ENCODE measurements around the gene TMEM242. TPM values are rescaled to one million over a fixed set of nuclear protein-coding genes. Genes with fewer than 3 reads are reported as not detected.

TMEM242 gene
- total RNA-seq, 2 experiments from 2014 or later, result 10.1 to 10.8 TPM

DNA sequence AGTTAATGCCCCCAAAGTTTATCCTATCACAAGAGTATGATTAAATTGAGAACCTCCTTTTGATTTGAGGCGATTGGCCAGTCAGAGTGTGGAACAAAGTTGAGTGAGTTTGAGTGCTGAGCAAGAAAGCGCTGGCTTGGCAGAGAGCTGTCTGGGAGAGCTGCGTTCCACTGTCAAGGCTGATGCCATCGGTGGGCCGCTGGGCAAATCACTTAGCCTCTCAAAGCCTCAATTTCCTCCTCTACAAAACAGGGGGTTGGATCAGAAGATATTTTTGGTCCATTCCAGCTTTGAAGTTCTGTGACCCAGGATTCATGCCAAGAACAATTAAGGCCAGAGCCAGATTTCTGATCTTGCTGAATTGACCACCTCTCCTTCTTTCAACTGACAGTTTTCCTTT lies 60.2 kb downstream of the TMEM242 start:
- ChIA-PET POLR2A (interaction anchor here (1.6 kb wide), 1 partner anchor 11 kb away, joined by 6 read pairs; no protein-coding TSS in a partner anchor), CTCF (interaction anchor here (0.6 kb wide), 1 partner anchor 494 kb away, joined by 3 read pairs; no protein-coding TSS in a partner anchor)
- Mint-ChIP-seq H3K27me3 (peaks cover 3% of the 10 kb centered on the region), H3K4me1 (peaks cover 15% of the 10 kb centered on the region), H3K9me3 (no peaks in the 10 kb centered on the region), H3K36me3 (ENCODE audit: low read depth) (no peaks in the 10 kb centered on the region), H3K4me3 (no peak overlapping the region), H3K27ac (no peak overlapping the region)
- DNase-seq, result no peak

DNA sequence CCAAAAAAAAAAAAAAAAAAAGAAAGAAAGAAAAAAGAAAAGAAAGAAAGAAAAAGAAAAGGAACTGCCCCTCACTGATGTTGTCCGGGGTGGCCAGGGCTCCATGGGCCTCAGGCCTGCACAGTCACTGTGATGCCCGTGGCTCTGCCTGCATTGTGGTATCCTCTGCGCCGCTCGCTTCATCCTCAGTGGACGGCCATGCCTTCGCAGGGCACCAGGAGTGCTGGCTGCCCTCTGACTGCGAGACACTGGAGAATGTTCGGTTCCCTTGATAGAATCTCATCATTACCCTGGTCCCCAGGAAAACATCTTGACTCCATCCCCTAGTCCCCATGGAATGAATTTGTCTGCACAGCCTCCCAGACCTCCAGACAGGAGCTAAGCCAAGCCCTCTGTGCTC lies 61.7 kb downstream of the TMEM242 start:
- H3K9me3 Mint-ChIP-seq, result no peaks in the 10 kb centered on the region
- no peak overlapping the region for H3K4me3 Mint-ChIP-seq
- H3K27me3 Mint-ChIP-seq, result peaks cover 7% of the 10 kb centered on the region
- H3K36me3 Mint-ChIP-seq (ENCODE audit: low read depth), result no peaks in the 10 kb centered on the region
- DNase-seq, result no peak
- ChIA-PET POLR2A (no interaction called here), CTCF (no interaction called here)
- H3K4me1 Mint-ChIP-seq, result peaks cover 15% of the 10 kb centered on the region
- H3K27ac Mint-ChIP-seq, result no peak overlapping the region

DNA sequence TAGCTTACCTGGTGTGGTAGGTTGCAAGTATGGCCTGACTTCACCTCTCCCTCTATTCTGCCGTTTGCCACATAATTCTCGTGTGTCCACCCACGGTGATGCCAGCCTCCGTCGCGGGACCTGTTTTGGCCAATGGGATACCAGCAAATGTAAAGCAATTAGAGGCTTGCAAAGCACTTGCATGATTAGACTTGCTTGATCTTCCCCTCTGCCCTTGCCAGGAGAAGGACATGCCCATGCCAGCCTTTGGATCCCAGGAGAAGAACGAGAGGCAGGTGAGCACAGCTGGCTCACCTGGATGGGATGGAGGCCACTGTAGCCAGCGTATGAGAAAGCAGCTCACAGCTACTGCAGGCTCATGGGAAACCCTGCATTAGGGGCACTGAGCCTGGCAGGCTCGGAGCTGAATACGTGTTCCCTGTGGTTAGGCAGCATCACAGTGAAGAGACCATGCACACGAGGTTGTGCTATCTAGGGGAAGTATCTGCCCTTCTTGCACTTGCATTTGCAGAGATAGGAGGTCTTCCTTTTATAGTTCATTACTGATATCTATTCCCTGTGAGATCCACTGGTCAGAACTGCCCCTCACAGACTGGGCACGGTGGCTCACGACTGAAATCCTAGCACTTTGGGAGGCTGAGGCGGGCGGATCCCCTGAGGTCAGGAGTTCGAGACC lies 62.4 kb downstream of the TMEM242 start:
- H3K36me3 Mint-ChIP-seq (ENCODE audit: low read depth), result no peaks in the 10 kb centered on the region
- ChIA-PET POLR2A (no interaction called here), CTCF (interaction anchor here (0.8 kb wide), 1 partner anchor 73 kb away, joined by 3 read pairs; no protein-coding TSS in a partner anchor)
- H3K27ac Mint-ChIP-seq, result no peak overlapping the region
- DNase-seq, result no peak
- peaks cover 12% of the 10 kb centered on the region for H3K27me3 Mint-ChIP-seq
- H3K4me3 Mint-ChIP-seq, result no peak overlapping the region
- H3K4me1 Mint-ChIP-seq, result peaks cover 15% of the 10 kb centered on the region
- no peaks in the 10 kb centered on the region for H3K9me3 Mint-ChIP-seq

GRCh38 chr6:157259443-157259842 lies 63.9 kb downstream of the TMEM242 start:
- ChIA-PET CTCF (no interaction called here), POLR2A (no interaction called here)
- H3K27ac Mint-ChIP-seq, result peak overlapping the region; percentile 37

DNA sequence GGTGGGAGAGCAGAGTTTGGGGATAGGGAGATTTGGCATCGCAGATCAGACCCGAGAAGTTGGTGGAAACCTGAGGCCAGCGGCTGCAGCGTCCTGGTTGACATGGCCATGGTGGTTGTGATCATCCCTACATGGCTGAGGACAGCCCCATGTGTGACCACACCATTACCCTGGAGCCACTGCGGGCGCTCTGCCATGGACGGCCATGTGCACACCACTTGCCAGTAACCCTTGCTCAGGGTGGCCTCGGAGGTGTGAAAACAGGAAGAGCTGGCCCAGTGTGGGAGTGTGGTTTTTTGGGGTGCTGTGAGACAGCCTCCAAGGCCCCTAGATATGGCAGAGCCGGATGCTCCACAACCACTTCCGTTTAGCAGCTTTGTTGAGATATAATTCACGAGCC lies 64.4 kb downstream of the TMEM242 start:
- no peak overlapping the region for H3K4me3 Mint-ChIP-seq
- H3K27me3 Mint-ChIP-seq, result peaks cover 20% of the 10 kb centered on the region
- POLR2A ChIA-PET, result interaction anchor here (1.0 kb wide), 1 partner anchor 15 kb away, joined by 3 read pairs; no protein-coding TSS in a partner anchor
- CTCF ChIA-PET, result no interaction called here
- peaks cover 17% of the 10 kb centered on the region for H3K4me1 Mint-ChIP-seq
- peak overlapping the region; percentile 37 for H3K27ac Mint-ChIP-seq
- H3K36me3 Mint-ChIP-seq (ENCODE audit: low read depth), result no peaks in the 10 kb centered on the region
- DNase-seq, result peak; percentile 62
- no peaks in the 10 kb centered on the region for H3K9me3 Mint-ChIP-seq

More at GRCh38 chr6:157259443-157259842, 63.9 kb downstream of the TMEM242 start:
- Mint-ChIP-seq H3K4me3 (no peak overlapping the region), H3K4me1 (peaks cover 15% of the 10 kb centered on the region), H3K36me3 (ENCODE audit: low read depth) (no peaks in the 10 kb centered on the region), H3K9me3 (no peaks in the 10 kb centered on the region), H3K27me3 (peaks cover 16% of the 10 kb centered on the region)
- DNase-seq, result no peak

DNA sequence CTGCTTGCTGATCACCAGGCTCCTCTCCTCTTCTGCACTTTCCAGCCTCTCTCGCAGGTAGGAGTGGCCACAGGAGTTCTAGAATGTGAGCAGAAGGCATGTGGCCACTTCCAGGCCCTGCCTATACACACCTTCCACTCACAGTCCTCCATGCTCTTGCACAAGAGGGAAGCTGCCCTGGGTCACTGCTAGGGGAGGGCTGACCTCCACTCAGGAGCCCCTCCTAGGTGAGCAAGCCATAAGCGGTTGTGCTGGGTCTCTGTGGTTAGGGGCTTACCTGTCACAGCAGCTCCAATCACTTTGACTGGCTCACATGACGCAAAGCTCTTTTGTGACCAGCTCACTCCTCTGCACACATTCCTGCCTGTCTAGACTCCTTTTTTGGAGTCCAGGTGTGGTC lies 68.2 kb downstream of the TMEM242 start:
- Mint-ChIP-seq H3K27ac (no peak overlapping the region), H3K4me1 (peaks cover 15% of the 10 kb centered on the region), H3K4me3 (no peak overlapping the region), H3K27me3 (peaks cover 20% of the 10 kb centered on the region), H3K9me3 (no peaks in the 10 kb centered on the region), H3K36me3 (ENCODE audit: low read depth) (no peaks in the 10 kb centered on the region)
- ChIA-PET POLR2A (no interaction called here), CTCF (interaction anchor here (0.9 kb wide), 1 partner anchor 19 kb away, joined by 3 read pairs; no protein-coding TSS in a partner anchor)
- no peak for DNase-seq

GRCh38 chr6:157254538-157254937 lies 68.8 kb downstream of the TMEM242 start:
- H3K4me1 Mint-ChIP-seq, result peaks cover 13% of the 10 kb centered on the region
- H3K27me3 Mint-ChIP-seq, result peaks cover 24% of the 10 kb centered on the region
- POLR2A ChIA-PET, result no interaction called here
- H3K36me3 Mint-ChIP-seq (ENCODE audit: low read depth), result peaks cover under 1% of the 10 kb centered on the region
- H3K27ac Mint-ChIP-seq, result no peak overlapping the region
- DNase-seq, result no peak
- no peak overlapping the region for H3K4me3 Mint-ChIP-seq
- H3K9me3 Mint-ChIP-seq, result no peaks in the 10 kb centered on the region
- CTCF ChIA-PET, result interaction anchor here (0.9 kb wide), 1 partner anchor 19 kb away, joined by 4 read pairs; no protein-coding TSS in a partner anchor

GRCh38 chr6:157253699-157254098 lies 69.6 kb downstream of the TMEM242 start:
- H3K27me3 Mint-ChIP-seq, result peaks cover 26% of the 10 kb centered on the region
- CTCF ChIA-PET, result interaction anchor here (0.7 to 1.2 kb wide), 3 partner anchors 18 to 43 kb away, joined by 3 to 4 read pairs (median 3); no protein-coding TSS in a partner anchor
- POLR2A ChIA-PET, result no interaction called here
- H3K4me3 Mint-ChIP-seq, result no peak overlapping the region
- H3K36me3 Mint-ChIP-seq (ENCODE audit: low read depth), result peaks cover 7% of the 10 kb centered on the region
- no peak for DNase-seq
- peaks cover 4% of the 10 kb centered on the region for H3K4me1 Mint-ChIP-seq
- H3K27ac Mint-ChIP-seq, result no peak overlapping the region
- no peaks in the 10 kb centered on the region for H3K9me3 Mint-ChIP-seq

- H3K27me3 Mint-ChIP-seq, result peaks cover 27% of the 10 kb centered on the region
- H3K4me1 Mint-ChIP-seq, result peaks cover 2% of the 10 kb centered on the region
- H3K27ac Mint-ChIP-seq, result no peak overlapping the region
- CTCF ChIA-PET, result interaction anchor here (1.2 kb wide), 1 partner anchor 30 kb away, joined by 3 read pairs; no protein-coding TSS in a partner anchor
- no peak for DNase-seq
- H3K9me3 Mint-ChIP-seq, result peaks cover 4% of the 10 kb centered on the region
- peaks cover 9% of the 10 kb centered on the region for H3K36me3 Mint-ChIP-seq (ENCODE audit: low read depth)
- POLR2A ChIA-PET, result no interaction called here
- H3K4me3 Mint-ChIP-seq, result no peak overlapping the region
Observed at GRCh38 chr6:157253017-157253416, 70.3 kb downstream of the TMEM242 start.

- Mint-ChIP-seq H3K4me1 (peaks cover 2% of the 10 kb centered on the region), H3K27me3 (peaks cover 24% of the 10 kb centered on the region), H3K36me3 (ENCODE audit: low read depth) (peaks cover 9% of the 10 kb centered on the region), H3K4me3 (no peak overlapping the region), H3K9me3 (peaks cover 4% of the 10 kb centered on the region), H3K27ac (no peak overlapping the region)
- CTCF ChIA-PET, result no interaction called here
- DNase-seq, result no peak
- POLR2A ChIA-PET, result no interaction called here
Observed at GRCh38 chr6:157251586-157252247, 71.6 kb downstream of the TMEM242 start.

DNA sequence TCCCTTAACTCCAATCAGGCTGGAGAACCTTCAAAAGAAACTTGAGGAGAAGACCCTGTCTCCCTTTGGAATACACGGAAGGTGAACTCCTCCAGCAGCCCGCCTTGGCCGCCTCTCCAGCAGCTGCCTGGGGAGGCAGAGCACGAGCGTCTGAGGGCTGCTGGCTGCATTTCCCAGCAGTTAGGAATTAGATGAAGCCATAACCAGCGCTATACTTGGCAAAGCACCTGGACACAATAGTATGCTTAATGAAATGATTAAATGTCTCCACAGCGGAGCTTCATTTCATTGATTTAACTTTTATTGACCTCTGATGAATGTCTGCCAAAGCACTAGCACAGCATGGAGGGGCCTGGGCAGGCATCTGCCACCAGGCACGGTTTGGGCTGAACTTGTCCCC lies 73.5 kb downstream of the TMEM242 start:
- ChIA-PET POLR2A (no interaction called here), CTCF (no interaction called here)
- H3K4me3 Mint-ChIP-seq, result no peak overlapping the region
- H3K27me3 Mint-ChIP-seq, result peaks cover 15% of the 10 kb centered on the region
- H3K4me1 Mint-ChIP-seq, result peaks cover 2% of the 10 kb centered on the region
- H3K9me3 Mint-ChIP-seq, result peaks cover 4% of the 10 kb centered on the region
- H3K27ac Mint-ChIP-seq, result no peak overlapping the region
- DNase-seq, result no peak
- peaks cover 9% of the 10 kb centered on the region for H3K36me3 Mint-ChIP-seq (ENCODE audit: low read depth)

DNA sequence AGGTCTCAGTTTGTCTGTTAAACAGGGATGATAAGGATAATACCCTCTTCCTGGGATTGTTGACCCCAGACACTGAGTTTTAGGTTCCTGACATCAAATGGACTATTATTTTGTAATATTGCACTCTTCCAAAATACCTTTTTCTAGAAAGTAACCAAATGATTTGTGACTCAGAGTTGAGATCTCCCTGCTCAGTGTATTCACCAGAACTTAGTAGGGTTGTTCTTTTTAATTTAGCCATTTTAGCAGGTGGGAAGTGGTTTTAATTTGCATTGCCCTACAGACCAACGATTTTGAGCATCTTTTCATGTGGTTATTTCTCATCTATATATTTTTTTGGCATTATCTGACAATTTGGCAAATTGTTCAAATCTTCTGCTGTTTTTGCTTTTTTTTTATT lies 75.1 kb downstream of the TMEM242 start:
- Mint-ChIP-seq H3K4me3 (no peak overlapping the region), H3K9me3 (peaks cover 4% of the 10 kb centered on the region), H3K36me3 (ENCODE audit: low read depth) (peaks cover 9% of the 10 kb centered on the region), H3K27ac (no peak overlapping the region), H3K4me1 (peaks cover 4% of the 10 kb centered on the region), H3K27me3 (peaks cover 18% of the 10 kb centered on the region)
- CTCF ChIA-PET, result no interaction called here
- DNase-seq, result no peak
- POLR2A ChIA-PET, result no interaction called here

GRCh38 chr6:157246771-157247484 lies 76.4 kb downstream of the TMEM242 start:
- CTCF ChIA-PET, result no interaction called here

More at GRCh38 chr6:157246771-157247484, 76.4 kb downstream of the TMEM242 start:
- Mint-ChIP-seq H3K27me3 (peaks cover 23% of the 10 kb centered on the region), H3K4me3 (no peak overlapping the region), H3K36me3 (ENCODE audit: low read depth) (peaks cover 9% of the 10 kb centered on the region), H3K27ac (no peak overlapping the region), H3K4me1 (peaks cover 8% of the 10 kb centered on the region), H3K9me3 (peaks cover 4% of the 10 kb centered on the region)
- POLR2A ChIA-PET, result no interaction called here
- DNase-seq, result no peak

Measured in activated CD4-positive, alpha-beta memory T cell treated with anti-CD3 and anti-CD28 coated beads, Interleukin-2, amount 10 ng/mL, durations not matched to agents 7 days and 5 days (primary cell).